ENCODE results near the gene HPN. TPM values are rescaled to one million over a fixed set of nuclear protein-coding genes. Genes with fewer than 3 reads are reported as not detected.
A peak's percentile ranks its signal among the peaks of the same experiment; 100 is the strongest.
"Not testable (repeated sequence)": the region's sequence is repeated elsewhere in the genome, so short reads cannot be mapped to it uniquely, and the experiment has no call there.

The HPN gene
- total and polyA plus RNA-seq, 10 of the 15 experiments (the other 5 are each of a cell fraction or from before 2014, with no cell fraction given), result 0.21 to 0.35 TPM; not detected in 8

- H3K27ac ChIP-seq (ENCODE audit: control insufficient read depth, insufficient read depth); intact Hi-C loops (cut with micrococcal nuclease; ENCODE audit: unreplicated experiment); H3K9ac ChIP-seq (ENCODE audit: control insufficient read depth, insufficient read depth, low read length); SMC1A ChIA-PET (ENCODE audit: uncharacterized antibody, unreplicated experiment); FAIRE-seq; ATAC-seq; H3K27me3 ChIP-seq (replicated peaks in 1 of 2; ENCODE audit: control insufficient read depth in 2 of 2, insufficient read depth in 2 of 2, low read length in 1 of 2); in situ Hi-C loops (cut with MboI); H4K20me1 ChIP-seq (ENCODE audit: control insufficient read depth, insufficient read depth); H3K4me3 ChIP-seq; H3K9me3 ChIP-seq (replicated peaks; ENCODE audit: control insufficient read depth, insufficient read depth, low read length); H3K4me2 ChIP-seq (ENCODE audit: control insufficient read depth, insufficient read depth); H2AFZ ChIP-seq (ENCODE audit: control insufficient read depth, low read depth, low read length); BruUV-seq (replicated peaks); DNase-seq (ENCODE audit: low read depth, low spot score); POLR2A ChIA-PET: not testable (repeated sequence)
- peaks cover 5 to 16% of the 10 kb centered on the region in 2 experiments; a peak in 3 of 4 replicates for H3K36me3 ChIP-seq (ENCODE audit: control insufficient read depth in 2 of 2, insufficient read depth in 2 of 2, low read length in 1 of 2)
- CTCF ChIA-PET, result interaction anchor here (1.1 to 2.0 kb wide), 4 partner anchors 26 to 41 kb away, joined by 3 to 5 read pairs (median 4); no protein-coding TSS in a partner anchor
- H3K79me2 ChIP-seq (ENCODE audit: control insufficient read depth, insufficient read depth, low read length), result peaks cover 37% of the 10 kb centered on the region
- 95% methylated on average over 6 of the region's 6 CpGs for WGBS (ENCODE audit: insufficient coverage, insufficient replicate concordance, low lambda C conversion rate, missing lambda C conversion rate)
- RAD21 ChIA-PET (ENCODE audit: unreplicated experiment), result interaction anchor here (0.9 kb wide), 1 partner anchor 33 kb away, joined by 3 read pairs; no protein-coding TSS in a partner anchor
- H3K4me1 ChIP-seq (ENCODE audit: control insufficient read depth, insufficient read depth, low read length), result peaks cover 18% of the 10 kb centered on the region
Measured at GRCh38 chr19:35006007-35006341, 35.5 kb upstream of the HPN start.

- ATAC-seq (no peak), FAIRE-seq (no peak), DNase-seq (ENCODE audit: low read depth, low spot score) (no peak)
- no peak overlapping the region for H2AFZ ChIP-seq (ENCODE audit: control insufficient read depth, low read depth, low read length)
- POLR2A ChIA-PET, result no interaction called here
- intact Hi-C loops (cut with micrococcal nuclease; ENCODE audit: unreplicated experiment) (no loop called here), in situ Hi-C loops (cut with MboI) (no loop called here)
- no peak overlapping the region for H3K27ac ChIP-seq (ENCODE audit: control insufficient read depth, insufficient read depth)
- peaks cover 33% of the 10 kb centered on the region for H3K79me2 ChIP-seq (ENCODE audit: control insufficient read depth, insufficient read depth, low read length)
- BruUV-seq (replicated peaks), result no TSS peak
- CTCF ChIA-PET, result interaction anchor here (0.8 to 2.0 kb wide), 5 partner anchors 27 to 61 kb away, joined by 3 to 5 read pairs (median 3); no protein-coding TSS in a partner anchor
- no peaks in the 10 kb centered on the region for H3K27me3 ChIP-seq (replicated peaks in 1 of 2; ENCODE audit: control insufficient read depth in 2 of 2, insufficient read depth in 2 of 2, low read length in 1 of 2)
- H3K4me2 ChIP-seq (ENCODE audit: control insufficient read depth, insufficient read depth), result no peak overlapping the region
- peaks cover 6% of the 10 kb centered on the region; the same call in 1 of the 2 replicates for H4K20me1 ChIP-seq (ENCODE audit: control insufficient read depth, insufficient read depth)
- no peaks in the 10 kb centered on the region for H3K9me3 ChIP-seq (replicated peaks; ENCODE audit: control insufficient read depth, insufficient read depth, low read length)
- H3K4me3 ChIP-seq, result no peak overlapping the region
- no peak overlapping the region for H3K9ac ChIP-seq (ENCODE audit: control insufficient read depth, insufficient read depth, low read length)
- RAD21 ChIA-PET (ENCODE audit: unreplicated experiment), result interaction anchor here (0.9 kb wide), 1 partner anchor 33 kb away, joined by 3 read pairs; no protein-coding TSS in a partner anchor
- SMC1A ChIA-PET (ENCODE audit: uncharacterized antibody, unreplicated experiment), result no interaction called here
- peaks cover 18% of the 10 kb centered on the region for H3K4me1 ChIP-seq (ENCODE audit: control insufficient read depth, insufficient read depth, low read length)
- peaks cover 6 to 20% of the 10 kb centered on the region in 2 experiments; a peak in 3 of 4 replicates for H3K36me3 ChIP-seq (ENCODE audit: control insufficient read depth in 2 of 2, insufficient read depth in 2 of 2, low read length in 1 of 2)
- TF ChIP-seq ZBTB4 (CRISPR knock-in tag; IDR thresholded peaks at IDR 0.05), result no peak
- 0 out of 2 replicates have a peak, but pooled peaks have one; percentile 26 for TF ChIP-seq POLR2A (IDR thresholded peaks at IDR 0.05; ENCODE audit: low read depth, low read length)
- WGBS (ENCODE audit: insufficient coverage, insufficient replicate concordance, low lambda C conversion rate, missing lambda C conversion rate), result 98% methylated on average over 15 of the region's 15 CpGs
Measured at GRCh38 chr19:35006342-35006998, 35.1 kb upstream of the HPN start.
